GM19395 (cell line): ENCODE results near the gene ANKRD13D.

Experiments used
- ATAC-seq: cut with Tn5 transposase; IDR thresholded peaks from one replicate; pipeline ENCODE4 v1.9.1; 2021; ENCODE audit warnings: mild to moderate bottlenecking, moderate library complexity; ENCODE audit not compliant: unreplicated experiment

The ANKRD13D gene

DNA sequence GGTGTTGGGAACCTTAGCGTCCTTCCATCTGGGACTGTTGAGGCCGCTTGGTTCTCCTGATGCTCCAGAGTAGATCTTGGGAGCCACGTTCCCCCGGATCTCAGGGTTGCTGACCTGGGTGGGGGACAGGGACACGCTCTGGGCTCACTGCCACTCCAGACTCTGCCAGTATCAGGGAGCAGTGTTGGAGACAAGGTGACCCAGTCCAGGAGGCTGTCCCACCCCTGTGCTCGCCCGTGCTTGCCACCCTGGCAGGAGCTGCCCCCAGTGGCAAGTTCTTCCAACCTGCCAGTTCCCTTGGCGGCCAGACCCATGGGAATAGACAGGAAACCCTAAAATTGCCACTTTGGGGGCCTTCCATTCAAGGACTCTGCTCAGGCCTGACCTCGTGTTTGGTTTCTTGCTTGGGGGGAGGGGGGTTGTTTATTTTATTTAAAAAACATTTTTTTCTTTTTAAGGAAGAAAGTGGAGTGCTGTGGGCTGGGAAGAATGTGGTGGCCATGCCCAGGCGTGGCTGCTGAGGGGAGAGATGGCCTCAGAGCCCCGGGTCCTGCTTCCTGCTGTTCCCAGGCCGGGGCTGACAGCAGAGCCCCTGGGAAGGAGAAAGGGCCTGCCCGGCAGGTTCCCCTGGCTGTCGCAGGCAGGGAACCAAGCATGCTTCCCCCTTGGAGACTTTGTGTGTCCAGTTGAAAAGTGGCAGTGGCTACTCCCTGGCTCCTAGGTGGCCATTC, 15.7 kb upstream of the ANKRD13D start:
- no peak for ATAC-seq

DNA sequence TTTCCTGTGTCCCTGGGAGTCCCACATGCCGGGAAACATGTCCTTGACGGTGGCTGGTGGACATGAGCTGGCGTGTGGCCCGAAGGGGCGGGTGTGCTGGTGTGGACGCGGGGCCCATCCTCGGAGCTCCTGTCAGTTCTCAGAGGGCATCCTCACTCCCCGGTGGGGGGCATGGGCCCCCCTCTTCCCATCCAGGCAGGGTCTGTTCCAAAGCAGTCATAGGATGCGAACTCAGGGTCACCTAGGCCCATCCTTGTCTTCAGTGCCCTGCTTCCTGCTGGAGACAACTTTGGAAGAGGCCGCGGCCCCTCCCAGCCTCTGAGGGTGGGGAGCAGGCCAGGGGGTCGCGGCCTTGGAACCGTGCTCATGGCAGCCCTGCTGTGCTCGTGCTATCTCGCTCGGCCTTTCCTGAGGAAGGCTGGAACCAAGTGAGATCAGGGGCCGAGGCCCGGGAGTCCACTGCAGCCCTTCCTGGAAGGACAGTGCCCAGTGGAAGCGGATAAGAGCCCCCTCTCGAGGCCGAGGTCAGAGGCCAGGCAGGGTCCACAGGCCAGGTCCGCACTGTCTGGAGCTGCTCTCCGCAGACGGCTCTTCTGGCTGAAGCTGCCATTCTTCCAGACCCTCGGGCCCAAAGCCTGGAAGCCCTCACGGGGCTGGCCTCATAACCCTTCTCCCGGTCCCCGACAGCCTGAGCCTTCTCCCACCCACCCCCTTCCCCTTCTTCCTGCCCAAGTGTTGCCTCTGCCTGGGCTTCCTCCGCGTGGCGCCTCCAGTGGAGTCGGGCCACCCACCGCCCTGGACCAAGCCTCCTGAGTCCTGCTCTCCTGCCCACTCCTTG, 14.1 kb upstream of the ANKRD13D start:
- no peak for ATAC-seq

DNA sequence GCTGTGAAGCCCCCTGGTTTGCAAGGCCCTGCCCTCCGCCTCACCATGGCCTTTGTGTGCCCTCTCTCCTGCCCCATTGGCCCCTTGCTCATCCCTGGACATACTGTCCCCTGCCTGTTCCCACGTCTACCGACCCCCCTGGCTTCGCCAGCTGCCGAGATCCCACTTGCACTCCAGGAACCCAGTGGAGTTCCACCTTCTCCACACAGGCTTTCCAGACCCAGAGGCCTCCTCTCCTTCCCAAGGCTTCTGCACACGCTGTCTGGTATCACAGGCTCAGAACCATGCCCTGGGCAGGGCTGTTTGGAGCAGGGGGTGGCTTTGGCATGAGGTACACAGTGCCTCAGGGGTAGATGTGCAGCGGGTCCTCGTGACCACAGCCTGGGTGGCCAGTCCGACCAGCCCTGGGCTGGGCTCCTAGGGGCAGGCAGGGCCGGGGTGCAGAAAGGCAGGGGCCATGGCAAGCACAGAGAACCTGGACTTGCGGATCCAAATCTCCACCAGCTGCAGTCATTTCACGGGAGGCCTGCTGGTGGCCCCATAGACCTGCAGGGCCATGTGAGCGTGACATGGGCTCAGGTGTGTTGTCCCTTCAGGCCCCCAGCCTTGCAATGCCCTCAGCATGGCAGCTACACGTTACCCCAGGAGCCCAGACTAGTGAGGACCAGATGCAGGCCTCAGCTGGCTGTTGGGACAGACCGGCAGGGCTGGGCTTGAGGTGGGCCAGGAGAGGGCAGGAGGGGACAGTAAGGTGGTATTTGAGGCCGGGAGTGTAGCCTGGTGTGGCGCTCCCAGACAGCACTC, 13.3 kb upstream of the ANKRD13D start:
- no peak for ATAC-seq

DNA sequence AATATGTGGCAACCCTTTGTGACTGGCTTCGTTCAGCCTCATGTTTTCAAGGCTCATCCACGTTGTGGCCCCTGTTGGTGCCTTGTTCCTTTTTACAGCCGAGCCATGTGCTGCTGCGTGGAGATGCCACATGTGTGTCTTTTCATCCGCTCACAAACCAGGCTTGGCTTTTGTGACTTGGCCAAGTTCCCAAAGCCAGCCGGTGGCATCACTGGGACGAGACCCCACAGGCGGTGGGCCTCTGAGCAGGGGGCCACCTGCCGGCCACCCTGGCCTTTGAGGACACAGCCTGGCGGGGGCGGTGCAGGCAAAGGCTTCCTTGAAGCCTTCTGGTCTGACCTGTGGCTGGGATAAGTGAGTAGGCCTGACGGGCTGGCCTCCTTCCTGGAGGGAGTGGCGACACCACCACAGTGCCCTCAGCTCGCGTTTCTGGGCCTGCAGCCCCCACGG, 12.3 kb upstream of the ANKRD13D start:
- peak; percentile 39 for ATAC-seq

DNA sequence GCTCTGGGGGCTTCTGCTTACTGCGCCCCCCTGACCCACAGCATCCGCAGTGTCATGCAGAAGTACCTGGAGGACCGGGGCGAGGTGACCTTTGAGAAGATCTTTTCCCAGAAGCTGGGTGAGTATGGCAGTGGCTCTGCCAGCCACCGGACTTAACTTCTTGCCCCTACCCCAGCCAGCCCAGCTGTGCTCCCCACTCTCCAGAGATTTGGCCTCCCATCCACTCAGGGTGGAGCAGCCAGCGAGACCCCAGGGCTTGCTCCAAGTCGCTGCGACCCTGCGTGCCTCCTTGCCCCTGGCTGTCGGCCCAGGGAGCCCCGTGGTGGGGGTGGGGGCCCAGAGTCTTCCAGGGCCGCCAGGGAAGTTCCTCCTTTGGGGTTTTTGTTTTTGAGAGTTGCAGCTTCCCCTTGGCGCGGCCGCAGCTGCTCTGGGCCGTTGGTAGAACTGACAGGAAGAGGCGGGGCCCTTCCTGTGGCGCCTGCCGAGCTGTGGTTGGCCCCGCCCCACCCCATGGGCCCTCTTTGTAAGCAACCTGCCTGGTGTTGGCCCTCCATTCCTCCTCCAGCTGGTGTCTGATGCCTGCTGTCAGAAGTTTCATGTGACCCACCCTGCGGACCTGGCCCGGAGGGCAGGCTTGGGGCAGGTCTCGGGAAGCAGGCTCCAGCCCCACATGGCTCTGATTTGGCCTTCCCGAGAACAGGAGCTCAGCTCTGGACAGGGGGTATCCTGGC, 11.7 kb upstream of the ANKRD13D start:
- peak; percentile 82 for ATAC-seq

DNA sequence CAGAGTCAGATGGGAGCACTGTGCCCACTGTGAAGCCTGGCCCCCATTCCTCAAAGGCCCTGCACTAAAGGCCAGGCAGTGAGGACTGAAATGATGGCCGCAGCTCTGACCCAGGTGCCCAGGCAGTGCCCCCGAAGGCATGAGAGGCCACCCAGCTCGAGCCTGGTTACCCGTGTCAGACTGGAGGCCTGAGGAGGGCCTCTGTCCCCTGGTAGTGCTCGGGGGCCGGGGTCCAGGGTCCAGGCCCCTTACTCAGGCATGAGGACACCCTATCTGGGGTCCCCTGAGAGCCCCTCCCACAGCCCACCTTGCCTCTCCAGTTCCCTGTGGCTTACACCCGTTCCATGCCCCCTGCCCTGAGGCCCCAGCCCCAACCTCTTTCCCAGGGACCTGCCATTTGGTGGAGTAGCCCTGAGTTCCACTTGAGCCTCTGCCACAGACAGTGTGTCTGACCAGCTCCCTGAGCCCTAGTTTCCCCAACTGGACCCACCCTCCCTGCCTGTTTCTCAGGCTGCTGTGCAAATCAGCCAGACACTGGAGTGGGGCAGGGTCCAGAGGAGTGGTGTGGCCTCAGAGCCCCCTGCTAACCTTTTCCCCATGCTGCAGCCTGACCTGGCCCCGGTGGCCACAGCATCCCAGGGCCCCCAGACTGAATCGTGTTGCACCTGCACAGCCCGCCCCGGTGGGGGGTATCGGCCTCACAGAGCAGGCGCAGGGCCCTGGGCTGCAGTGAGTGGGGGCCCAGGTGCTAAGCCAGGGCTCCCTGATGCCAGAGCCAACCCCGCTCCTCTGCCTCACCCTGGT, 10.8 kb upstream of the ANKRD13D start:
- ATAC-seq, result no peak

DNA sequence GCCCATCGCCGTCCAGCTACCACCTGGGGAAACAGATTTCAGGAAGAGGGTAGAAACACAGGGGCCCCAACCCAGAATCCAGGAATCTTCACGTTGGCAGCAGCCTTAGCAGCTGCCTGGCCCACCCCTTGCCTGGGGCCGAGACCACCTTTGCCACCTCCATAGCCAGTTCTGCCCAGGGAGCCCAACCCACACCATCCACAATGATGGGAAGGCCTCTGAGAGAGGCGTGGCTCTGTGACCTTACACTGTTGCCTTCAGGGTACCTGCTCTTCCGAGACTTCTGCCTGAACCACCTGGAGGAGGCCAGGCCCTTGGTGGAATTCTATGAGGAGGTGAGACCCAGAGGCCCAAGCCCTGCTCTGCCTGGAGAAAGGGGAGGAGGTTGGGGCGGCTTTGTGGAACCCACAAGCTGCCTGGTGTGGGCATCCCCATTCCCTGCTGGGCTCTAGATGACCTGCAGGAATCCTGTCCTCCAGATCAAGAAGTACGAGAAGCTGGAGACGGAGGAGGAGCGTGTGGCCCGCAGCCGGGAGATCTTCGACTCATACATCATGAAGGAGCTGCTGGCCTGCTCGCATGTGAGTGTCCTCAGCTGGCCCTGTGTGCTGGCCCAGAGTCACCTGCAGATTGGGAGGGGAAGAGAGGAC, 10.0 kb upstream of the ANKRD13D start:
- no peak for ATAC-seq

DNA sequence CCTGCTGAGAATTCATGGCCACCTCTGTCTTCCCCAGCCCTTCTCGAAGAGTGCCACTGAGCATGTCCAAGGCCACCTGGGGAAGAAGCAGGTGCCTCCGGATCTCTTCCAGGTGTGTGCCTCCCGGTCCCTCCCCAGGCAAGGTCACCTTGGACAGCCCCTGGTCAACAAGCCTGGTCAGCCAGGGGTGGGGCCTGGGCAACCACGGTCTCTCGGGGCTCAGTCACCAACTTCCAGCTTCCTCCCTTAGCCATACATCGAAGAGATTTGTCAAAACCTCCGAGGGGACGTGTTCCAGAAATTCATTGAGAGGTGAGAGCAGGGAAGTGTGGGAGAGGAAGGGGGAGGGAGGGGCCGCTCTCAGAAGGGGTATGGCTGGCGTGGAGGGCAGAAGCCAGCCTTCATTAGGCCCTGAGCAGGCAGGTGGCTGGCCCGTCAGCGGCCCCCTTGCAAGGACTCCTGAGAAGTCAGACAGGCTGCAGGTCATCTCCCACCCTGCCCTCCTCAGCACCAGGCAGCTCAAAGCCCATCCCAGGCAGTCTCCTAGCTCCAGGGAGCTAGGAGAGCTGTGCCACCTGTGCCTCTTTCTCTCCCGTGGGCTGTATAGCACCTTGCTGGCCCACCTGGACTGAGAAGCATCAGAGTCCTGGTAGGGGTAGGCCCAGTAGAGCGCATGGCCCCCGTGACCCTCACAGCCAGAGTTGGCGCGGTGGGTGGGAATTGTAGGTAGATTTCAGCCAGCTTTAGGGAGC, 9.3 kb upstream of the ANKRD13D start:
- ATAC-seq, result no peak

DNA sequence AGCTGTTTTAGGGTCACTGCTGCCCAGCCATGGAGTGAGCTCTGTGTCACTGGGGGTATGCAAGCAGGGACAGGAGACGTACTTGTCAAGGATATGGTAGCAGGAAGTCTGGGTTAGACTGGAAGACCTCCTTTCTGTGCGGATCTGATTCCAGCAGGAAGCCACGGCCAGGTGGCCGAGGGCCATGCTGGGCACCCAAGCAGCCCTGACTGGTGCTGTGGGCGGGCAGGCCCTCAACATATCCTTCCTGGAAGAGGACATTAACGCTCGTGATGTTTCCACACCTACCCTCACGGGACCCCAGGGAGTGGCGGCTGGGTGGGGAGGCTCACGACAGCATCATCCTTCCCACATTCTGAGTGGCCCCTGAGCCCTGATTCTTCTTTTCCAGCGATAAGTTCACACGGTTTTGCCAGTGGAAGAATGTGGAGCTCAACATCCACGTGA, 8.7 kb upstream of the ANKRD13D start:
- ATAC-seq, result no peak

DNA sequence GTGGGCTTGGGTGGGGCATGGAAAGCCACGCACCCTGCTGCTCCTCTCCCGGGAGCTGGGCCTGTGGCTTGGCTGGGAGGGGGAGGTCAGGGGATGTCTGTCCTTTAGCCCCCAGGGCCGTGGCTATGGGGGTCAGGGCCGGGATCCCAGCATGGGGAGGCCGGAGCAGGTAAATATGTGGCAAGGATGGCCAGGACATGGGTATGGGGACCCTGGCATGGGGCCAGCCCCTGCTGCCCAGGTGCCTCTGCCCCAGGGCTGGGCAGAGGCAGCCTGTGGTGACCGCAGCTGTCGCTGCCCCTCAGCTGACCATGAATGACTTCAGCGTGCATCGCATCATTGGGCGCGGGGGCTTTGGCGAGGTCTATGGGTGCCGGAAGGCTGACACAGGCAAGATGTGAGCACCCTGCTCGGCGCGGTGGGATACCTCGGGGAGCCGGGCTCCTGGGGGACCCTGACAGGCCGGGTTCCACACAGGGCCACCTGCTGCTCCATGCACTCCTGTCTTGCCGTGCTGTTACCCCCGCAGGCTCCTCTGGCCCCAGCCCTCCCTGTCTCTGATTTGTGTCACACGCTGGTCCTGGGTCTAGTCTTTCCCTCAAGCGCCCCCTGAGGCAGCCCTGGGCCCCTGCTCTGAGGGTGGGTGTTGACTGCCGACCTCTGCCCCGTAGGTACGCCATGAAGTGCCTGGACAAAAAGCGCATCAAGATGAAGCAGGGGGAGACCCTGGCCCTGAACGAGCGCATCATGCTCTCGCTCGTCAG, 8.1 kb upstream of the ANKRD13D start:
- ATAC-seq, result no peak

DNA sequence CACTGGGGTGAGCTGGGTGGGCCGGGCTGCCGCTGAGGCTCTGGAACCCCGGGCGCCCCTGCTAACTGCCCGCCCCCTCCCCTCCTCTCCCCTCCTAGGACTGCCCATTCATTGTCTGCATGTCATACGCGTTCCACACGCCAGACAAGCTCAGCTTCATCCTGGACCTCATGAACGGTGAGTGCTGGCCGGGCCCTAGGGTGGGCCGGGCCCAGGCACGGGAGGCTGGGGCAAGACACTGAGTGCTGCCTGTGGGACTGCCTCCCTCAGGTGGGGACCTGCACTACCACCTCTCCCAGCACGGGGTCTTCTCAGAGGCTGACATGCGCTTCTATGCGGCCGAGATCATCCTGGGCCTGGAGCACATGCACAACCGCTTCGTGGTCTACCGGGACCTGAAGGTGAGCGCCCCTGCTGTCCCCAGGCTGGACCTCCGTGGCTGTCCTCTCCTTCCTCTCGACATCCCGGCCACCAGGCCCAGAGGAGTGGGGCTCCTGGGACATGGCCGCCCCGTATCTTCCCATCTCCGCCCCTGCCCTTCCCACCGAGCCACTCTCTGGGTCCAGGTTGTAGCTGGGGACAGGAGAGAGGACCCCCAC, 7.5 kb upstream of the ANKRD13D start:
- no peak for ATAC-seq

DNA sequence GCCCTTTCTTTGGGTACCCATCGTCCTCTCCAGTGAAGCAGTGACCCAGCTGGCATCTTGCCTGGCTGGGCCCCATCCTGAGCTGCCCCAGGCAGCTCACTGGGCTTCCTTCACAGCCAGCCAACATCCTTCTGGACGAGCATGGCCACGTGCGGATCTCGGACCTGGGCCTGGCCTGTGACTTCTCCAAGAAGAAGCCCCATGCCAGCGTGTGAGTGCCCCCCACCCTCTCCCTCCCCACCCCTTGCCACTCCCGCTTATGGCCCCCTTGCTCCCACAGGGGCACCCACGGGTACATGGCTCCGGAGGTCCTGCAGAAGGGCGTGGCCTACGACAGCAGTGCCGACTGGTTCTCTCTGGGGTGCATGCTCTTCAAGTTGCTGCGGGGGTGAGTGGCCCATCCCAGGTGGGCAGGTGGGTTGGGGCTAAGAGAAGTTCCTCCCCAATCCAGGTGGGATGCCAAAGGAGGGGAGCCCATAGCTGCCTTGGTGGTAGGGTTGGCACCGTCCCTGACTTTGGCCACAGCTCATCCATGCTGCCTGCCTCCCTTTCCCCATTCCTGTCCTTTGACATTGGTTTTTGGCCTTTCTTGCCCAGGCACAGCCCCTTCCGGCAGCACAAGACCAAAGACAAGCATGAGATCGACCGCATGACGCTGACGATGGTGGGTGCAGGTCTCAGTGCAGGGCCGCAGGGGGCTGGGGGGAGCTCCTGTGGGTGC, 6.8 kb upstream of the ANKRD13D start:
- ATAC-seq, result no peak

DNA sequence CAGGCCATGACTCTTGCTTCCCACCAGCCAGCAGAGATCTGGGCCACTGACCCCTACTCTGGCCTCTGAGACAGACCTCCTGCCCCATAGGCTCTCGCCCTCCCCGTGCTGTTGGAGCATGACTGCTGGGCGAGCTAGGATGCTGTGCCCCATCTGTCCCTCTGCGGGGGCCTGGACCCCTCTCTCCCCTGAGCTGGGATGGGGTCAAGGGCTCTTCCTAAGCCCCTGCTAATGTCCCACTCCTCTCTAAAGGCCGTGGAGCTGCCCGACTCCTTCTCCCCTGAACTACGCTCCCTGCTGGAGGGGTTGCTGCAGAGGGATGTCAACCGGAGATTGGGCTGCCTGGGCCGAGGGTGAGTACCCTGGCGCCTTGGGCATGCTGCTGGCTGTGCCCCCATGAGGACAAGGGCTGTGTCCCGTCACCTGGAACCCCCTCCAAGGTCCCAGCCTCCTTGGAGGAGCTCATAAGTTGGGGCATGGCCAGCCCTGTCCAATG, 6.2 kb upstream of the ANKRD13D start:
- ATAC-seq, result no peak

DNA sequence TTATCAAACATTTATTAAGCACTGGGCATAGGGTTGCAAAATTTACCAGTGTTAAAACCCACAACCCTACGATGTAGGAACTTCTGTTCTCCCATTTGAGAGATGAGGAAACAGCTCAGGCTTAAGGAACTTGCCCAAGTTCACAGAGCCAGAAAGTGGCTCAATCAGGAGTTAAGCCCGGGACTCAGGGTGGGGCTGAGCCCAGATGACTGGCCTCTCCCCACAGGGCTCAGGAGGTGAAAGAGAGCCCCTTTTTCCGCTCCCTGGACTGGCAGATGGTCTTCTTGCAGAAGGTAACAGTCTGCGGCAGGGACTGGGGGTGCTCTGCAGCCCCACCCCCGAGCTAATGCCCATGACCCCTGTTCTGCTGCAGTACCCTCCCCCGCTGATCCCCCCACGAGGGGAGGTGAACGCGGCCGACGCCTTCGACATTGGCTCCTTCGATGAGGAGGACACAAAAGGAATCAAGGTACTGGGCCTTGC, 5.6 kb upstream of the ANKRD13D start:
- no peak for ATAC-seq

DNA sequence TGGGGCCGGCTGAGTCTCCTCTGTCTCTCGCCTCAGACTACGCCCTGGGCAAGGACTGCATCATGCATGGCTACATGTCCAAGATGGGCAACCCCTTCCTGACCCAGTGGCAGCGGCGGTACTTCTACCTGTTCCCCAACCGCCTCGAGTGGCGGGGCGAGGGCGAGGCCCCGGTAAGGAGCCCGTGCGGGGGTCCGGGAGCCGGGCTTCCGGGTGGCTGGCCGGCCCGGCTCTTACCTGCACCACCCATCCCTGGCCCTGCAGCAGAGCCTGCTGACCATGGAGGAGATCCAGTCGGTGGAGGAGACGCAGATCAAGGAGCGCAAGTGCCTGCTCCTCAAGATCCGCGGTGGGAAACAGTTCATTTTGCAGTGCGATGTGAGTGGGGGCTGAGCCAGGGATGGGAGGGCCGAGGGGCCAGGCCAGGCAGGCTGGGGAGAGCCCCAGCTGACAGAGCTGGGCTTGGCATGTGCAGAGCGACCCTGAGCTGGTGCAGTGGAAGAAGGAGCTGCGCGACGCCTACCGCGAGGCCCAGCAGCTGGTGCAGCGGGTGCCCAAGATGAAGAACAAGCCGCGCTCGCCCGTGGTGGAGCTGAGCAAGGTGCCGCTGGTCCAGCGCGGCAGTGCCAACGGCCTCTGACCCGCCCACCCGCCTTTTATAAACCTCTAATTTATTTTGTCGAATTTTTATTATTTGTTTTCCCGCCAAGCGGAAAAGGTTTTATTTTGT, 4.1 kb upstream of the ANKRD13D start:
- ATAC-seq, result no peak
